Activated T-cell treated with anti-CD3 and anti-CD28 coated beads, Interleukin-2, amount 50 U/mL, for 24 hours (primary cell): ENCODE results near the gene AHRR.
A peak's percentile ranks its signal among the peaks of the same experiment; 100 is the strongest.

Experiments used
- DNase-seq: peaks from one replicate; pipeline ENCODE4 v3.0.0-alpha.2; 2020
- H3K27ac Mint-ChIP-seq: 2 replicates; pipeline ENCODE4 v1.8.0; 2020; ENCODE audit warnings: mild to moderate bottlenecking, mixed read lengths
- H3K27me3 Mint-ChIP-seq: 2 replicates; pipeline ENCODE4 v1.8.0; 2020; ENCODE audit warnings: mixed read lengths
- H3K36me3 Mint-ChIP-seq: 2 replicates; pipeline ENCODE4 v1.8.0; 2020; ENCODE audit warnings: low read depth, mixed read lengths
- H3K4me1 Mint-ChIP-seq: 2 replicates; pipeline ENCODE4 v1.8.0; 2020; ENCODE audit warnings: low read depth, mixed read lengths
- H3K4me3 Mint-ChIP-seq: 2 replicates; pipeline ENCODE4 v1.8.0; 2020; ENCODE audit warnings: mild to moderate bottlenecking, moderate library complexity, mixed read lengths
- H3K9me3 Mint-ChIP-seq: 2 replicates; pipeline ENCODE4 v1.8.0; 2020; ENCODE audit warnings: mixed read lengths

AHRR gene

GRCh38 chr5:444226-444625, 122.7 kb downstream of the AHRR start:
- Mint-ChIP-seq H3K4me1 (peaks cover 54% of the 10 kb centered on the region), H3K27me3 (no peaks in the 10 kb centered on the region), H3K9me3 (no peaks in the 10 kb centered on the region), H3K36me3 (peaks cover 58% of the 10 kb centered on the region), H3K27ac (peak overlapping the region; percentile 89), H3K4me3 (peak overlapping the region; percentile 96)
- DNase-seq = no peak

GRCh38 chr5:445591-445990, 124.1 kb downstream of the AHRR start:
- Mint-ChIP-seq H3K9me3 (peaks cover 4% of the 10 kb centered on the region), H3K4me1 (peaks cover 61% of the 10 kb centered on the region), H3K27ac (peak overlapping the region; percentile 3), H3K4me3 (no peak overlapping the region), H3K36me3 (peaks cover 72% of the 10 kb centered on the region), H3K27me3 (no peaks in the 10 kb centered on the region)
- peak; percentile 15 for DNase-seq

GRCh38 chr5:446066-446882, 124.8 kb downstream of the AHRR start:
- no peak overlapping the region for H3K4me3 Mint-ChIP-seq
- peaks cover 10% of the 10 kb centered on the region for H3K9me3 Mint-ChIP-seq
- H3K36me3 Mint-ChIP-seq = peaks cover 78% of the 10 kb centered on the region
- no peaks in the 10 kb centered on the region for H3K27me3 Mint-ChIP-seq
- peaks cover 61% of the 10 kb centered on the region for H3K4me1 Mint-ChIP-seq
- H3K27ac Mint-ChIP-seq = peak overlapping the region; percentile 74
- DNase-seq = peak; percentile 26

- Mint-ChIP-seq H3K27ac (peak overlapping the region; percentile 74), H3K4me1 (peaks cover 58% of the 10 kb centered on the region), H3K36me3 (peaks cover 81% of the 10 kb centered on the region), H3K4me3 (no peak overlapping the region), H3K27me3 (no peaks in the 10 kb centered on the region), H3K9me3 (peaks cover 15% of the 10 kb centered on the region)
- DNase-seq = peak; percentile 46
Observed at GRCh38 chr5:446883-447263, 125.4 kb downstream of the AHRR start.

GRCh38 chr5:447501-447900, 126.0 kb downstream of the AHRR start:
- Mint-ChIP-seq H3K4me1 (peaks cover 58% of the 10 kb centered on the region), H3K27ac (peak overlapping the region; percentile 47), H3K9me3 (peaks cover 21% of the 10 kb centered on the region), H3K4me3 (no peak overlapping the region), H3K27me3 (no peaks in the 10 kb centered on the region), H3K36me3 (peaks cover 81% of the 10 kb centered on the region)
- DNase-seq = peak; percentile 26

- Mint-ChIP-seq H3K36me3 (peaks cover 86% of the 10 kb centered on the region), H3K27ac (peak overlapping the region; percentile 35), H3K27me3 (no peaks in the 10 kb centered on the region), H3K4me1 (peaks cover 63% of the 10 kb centered on the region), H3K4me3 (no peak overlapping the region), H3K9me3 (peaks cover 23% of the 10 kb centered on the region)
- DNase-seq = peak; percentile 22
Observed at GRCh38 chr5:448061-448765, 126.7 kb downstream of the AHRR start.

GRCh38 chr5:448766-449090, 127.2 kb downstream of the AHRR start:
- H3K4me3 Mint-ChIP-seq = no peak overlapping the region
- peak overlapping the region; percentile 35 for H3K27ac Mint-ChIP-seq
- peaks cover 65% of the 10 kb centered on the region for H3K4me1 Mint-ChIP-seq
- no peaks in the 10 kb centered on the region for H3K27me3 Mint-ChIP-seq
- no peak for DNase-seq
- H3K9me3 Mint-ChIP-seq = peaks cover 23% of the 10 kb centered on the region
- peaks cover 88% of the 10 kb centered on the region for H3K36me3 Mint-ChIP-seq

GRCh38 chr5:449151-449550, 127.6 kb downstream of the AHRR start:
- Mint-ChIP-seq H3K27me3 (no peaks in the 10 kb centered on the region), H3K9me3 (peaks cover 23% of the 10 kb centered on the region), H3K27ac (peak overlapping the region; percentile 10), H3K4me3 (no peak overlapping the region), H3K36me3 (peaks cover 92% of the 10 kb centered on the region), H3K4me1 (peaks cover 66% of the 10 kb centered on the region)
- no peak for DNase-seq

- Mint-ChIP-seq H3K27me3 (no peaks in the 10 kb centered on the region), H3K9me3 (peaks cover 23% of the 10 kb centered on the region), H3K4me1 (peaks cover 64% of the 10 kb centered on the region), H3K27ac (peak overlapping the region; percentile 51), H3K4me3 (no peak overlapping the region), H3K36me3 (peaks cover 99% of the 10 kb centered on the region)
- DNase-seq = no peak
Observed at GRCh38 chr5:451587-452458, 130.3 kb downstream of the AHRR start.

GRCh38 chr5:452978-453710, 131.6 kb downstream of the AHRR start:
- peaks cover 23% of the 10 kb centered on the region for H3K9me3 Mint-ChIP-seq
- no peak overlapping the region for H3K4me3 Mint-ChIP-seq
- peak overlapping the region; percentile 51 for H3K27ac Mint-ChIP-seq
- peak; percentile 24 for DNase-seq
- peaks cover 63% of the 10 kb centered on the region for H3K4me1 Mint-ChIP-seq
- H3K27me3 Mint-ChIP-seq = no peaks in the 10 kb centered on the region
- H3K36me3 Mint-ChIP-seq = peaks cover 99% of the 10 kb centered on the region

- H3K9me3 Mint-ChIP-seq = peaks cover 23% of the 10 kb centered on the region
- H3K27me3 Mint-ChIP-seq = no peaks in the 10 kb centered on the region
- peak; percentile 26 for DNase-seq
- no peak overlapping the region for H3K4me3 Mint-ChIP-seq
- peaks cover 99% of the 10 kb centered on the region for H3K36me3 Mint-ChIP-seq
- H3K4me1 Mint-ChIP-seq = peaks cover 64% of the 10 kb centered on the region
- peak overlapping the region; percentile 51 for H3K27ac Mint-ChIP-seq
Observed at GRCh38 chr5:453725-454481, 132.4 kb downstream of the AHRR start.

GRCh38 chr5:454936-455335, 133.4 kb downstream of the AHRR start:
- Mint-ChIP-seq H3K27ac (no peak overlapping the region), H3K4me1 (peaks cover 68% of the 10 kb centered on the region)

GRCh38 chr5:455806-456205, 134.3 kb downstream of the AHRR start:
- H3K27ac Mint-ChIP-seq = no peak overlapping the region
- peaks cover 18% of the 10 kb centered on the region for H3K9me3 Mint-ChIP-seq
- H3K4me1 Mint-ChIP-seq = peaks cover 73% of the 10 kb centered on the region
- no peaks in the 10 kb centered on the region for H3K27me3 Mint-ChIP-seq
- no peak overlapping the region for H3K4me3 Mint-ChIP-seq
- DNase-seq = peak; percentile 8
- peaks cover 99% of the 10 kb centered on the region for H3K36me3 Mint-ChIP-seq

More at GRCh38 chr5:454936-455335, 133.4 kb downstream of the AHRR start:
- Mint-ChIP-seq H3K27me3 (no peaks in the 10 kb centered on the region), H3K9me3 (peaks cover 23% of the 10 kb centered on the region), H3K36me3 (peaks cover 99% of the 10 kb centered on the region), H3K4me3 (no peak overlapping the region)
- DNase-seq = peak; percentile 22
